Naive thymus-derived CD8-positive, alpha-beta T cell (primary cell): ENCODE data around the gene SORCS3. TPM values are rescaled to one million over a fixed set of nuclear protein-coding genes. Genes with fewer than 3 reads are reported as not detected.
A peak's percentile ranks its signal among the peaks of the same experiment; 100 is the strongest.

Source experiments
- ATAC-seq, 2 donors: fragments of 150-1000 bp; cut with Tn5 transposase in 1 of 2; sonication (Bioruptor Pico), chemical (Tn5 transposase) in 1 of 2; 1 replicate in 1 of 2; 2 replicates in 1 of 2; pipeline ENCODE4 v1.10.0; 2021; ENCODE audit warnings: mild to moderate bottlenecking in 2 of 2, moderate library complexity in 2 of 2
- POLR2A ChIA-PET: fragments of 350-600 bp; sonication (Branson Sonifier 250); formaldehyde crosslinking; loops from one replicate; lab custom pipeline; 2021; ENCODE audit warnings: antibody characterized with exemption; lab: Charles Lee
- DNase-seq, 10 donors: peaks; one replicate each; pipeline versions ENCODE4 v3.0.0 to v3.0.0-alpha.2; 2020 to 2022
- H3K27ac Mint-ChIP-seq, 10 donors: one replicate each; pipeline ENCODE4 v1.8.0; 2020 to 2022; ENCODE audit warnings: mild to moderate bottlenecking in 10 of 10, mixed read lengths in 10 of 10, moderate library complexity in 4 of 10, inconsistent platforms in 1 of 10
- H3K27me3 Mint-ChIP-seq, 5 donors: one replicate each; pipeline ENCODE4 v1.8.0; 2021 to 2022; ENCODE audit warnings: mixed read lengths in 5 of 5
- H3K36me3 Mint-ChIP-seq, 3 donors: one replicate each; pipeline ENCODE4 v1.8.0; 2020 to 2022; ENCODE audit warnings: mixed read lengths in 3 of 3, mild to moderate bottlenecking in 2 of 3, inconsistent platforms in 1 of 3
- H3K4me1 Mint-ChIP-seq, 4 donors: one replicate each; pipeline ENCODE4 v1.8.0; 2021 to 2022; ENCODE audit warnings: mixed read lengths in 4 of 4
- H3K4me3 Mint-ChIP-seq, 10 donors: one replicate each; pipeline ENCODE4 v1.8.0; 2020 to 2022; ENCODE audit warnings: mild to moderate bottlenecking in 10 of 10, mixed read lengths in 10 of 10, moderate library complexity in 6 of 10, inconsistent platforms in 1 of 10
- H3K9me3 Mint-ChIP-seq, 9 donors: one replicate each; pipeline ENCODE4 v1.8.0; 2020 to 2022; ENCODE audit warnings: mixed read lengths in 9 of 9, mild to moderate bottlenecking in 3 of 9, inconsistent platforms in 1 of 9, moderate library complexity in 1 of 9
- polyA plus RNA-seq, 3 donors: library from polyadenylated mRNA; unstranded; fragments of 300-500 nt; fragmentation: Illumina TruSeq; gene quantifications; one replicate each; pipeline ENCODE4 v1.2.3, GENCODE V29; 2021
- total RNA-seq, 8 experiments: library from RNA in 2 of 8; stranded (reverse) in 2 of 8; gene quantifications; one replicate each; pipeline ENCODE4 v1.2.3 and lab custom pipeline; 2021 to 2026

Gene SORCS3
- total and polyA plus RNA-seq, 5 experiments from 2014 or later = 0.15 to 0.19 TPM; not detected in 3

GRCh38 chr10:104774234-104774633 lies 133.1 kb downstream of the SORCS3 start:
- POLR2A ChIA-PET = no interaction called here
- Mint-ChIP-seq H3K27me3 (peaks cover 3 to 29% (median 19%) of the 10 kb centered on the region in 5 donors), H3K36me3 (no peaks in the 10 kb centered on the region), H3K9me3 (no peaks in the 10 kb centered on the region), H3K4me3 (no peak overlapping the region), H3K27ac (no peak overlapping the region), H3K4me1 (no peaks in the 10 kb centered on the region)
- DNase-seq (no peak), ATAC-seq (no peak)

GRCh38 chr10:104777086-104777799 lies 136.2 kb downstream of the SORCS3 start:
- Mint-ChIP-seq H3K4me3 (no peak overlapping the region), H3K27ac (peak overlapping the region in 1 of 10 donors; percentile 31), H3K27me3 (peaks cover 3 to 35% (median 12%) of the 10 kb centered on the region in 5 donors), H3K4me1 (peaks cover 0 to 2% (median 0%) of the 10 kb centered on the region in 4 donors), H3K36me3 (no peaks in the 10 kb centered on the region), H3K9me3 (no peaks in the 10 kb centered on the region)
- POLR2A ChIA-PET = no interaction called here
- DNase-seq (no peak), ATAC-seq (no peak)

- Mint-ChIP-seq H3K9me3 (no peaks in the 10 kb centered on the region), H3K36me3 (no peaks in the 10 kb centered on the region), H3K27me3 (peaks cover 3 to 23% (median 9%) of the 10 kb centered on the region in 5 donors), H3K4me3 (no peak overlapping the region), H3K4me1 (peaks cover 0 to 2% (median 0%) of the 10 kb centered on the region in 4 donors), H3K27ac (no peak overlapping the region)
- ATAC-seq = no peak
- POLR2A ChIA-PET = no interaction called here
- no peak for DNase-seq
These were observed 137.3 kb downstream of the SORCS3 start for GRCh38 chr10:104778371-104778770.

- no peak for DNase-seq
- POLR2A ChIA-PET = no interaction called here
- H3K36me3 Mint-ChIP-seq = no peaks in the 10 kb centered on the region
- H3K4me3 Mint-ChIP-seq = no peak overlapping the region
- H3K27me3 Mint-ChIP-seq = peaks cover 2 to 23% (median 7%) of the 10 kb centered on the region in 5 donors
- ATAC-seq = no peak
- no peak overlapping the region for H3K27ac Mint-ChIP-seq
- H3K4me1 Mint-ChIP-seq = peaks cover 0 to 2% (median 0%) of the 10 kb centered on the region in 4 donors
- no peaks in the 10 kb centered on the region for H3K9me3 Mint-ChIP-seq
These were observed 138.6 kb downstream of the SORCS3 start for GRCh38 chr10:104779701-104780100.

- POLR2A ChIA-PET = no interaction called here
- Mint-ChIP-seq H3K27ac (no peak overlapping the region), H3K4me1 (peaks cover 0 to 2% (median 0%) of the 10 kb centered on the region in 4 donors), H3K4me3 (no peak overlapping the region), H3K36me3 (no peaks in the 10 kb centered on the region), H3K9me3 (no peaks in the 10 kb centered on the region), H3K27me3 (peaks cover 2 to 23% (median 7%) of the 10 kb centered on the region in 5 donors)
- ATAC-seq (no peak), DNase-seq (no peak)
These were observed 139.1 kb downstream of the SORCS3 start for GRCh38 chr10:104780165-104780564.

GRCh38 chr10:104780946-104781595 lies 140.0 kb downstream of the SORCS3 start:
- DNase-seq (no peak), ATAC-seq (no peak)
- peaks cover 0 to 25% (median 4%) of the 10 kb centered on the region in 5 donors for H3K27me3 Mint-ChIP-seq
- peaks cover 0 to 5% (median 0%) of the 10 kb centered on the region in 3 donors for H3K36me3 Mint-ChIP-seq
- POLR2A ChIA-PET = no interaction called here
- no peak overlapping the region for H3K4me3 Mint-ChIP-seq
- H3K4me1 Mint-ChIP-seq = peaks cover 0 to 2% (median 0%) of the 10 kb centered on the region in 4 donors
- peaks cover 0 to 5% (median 0%) of the 10 kb centered on the region in 9 donors for H3K9me3 Mint-ChIP-seq
- no peak overlapping the region for H3K27ac Mint-ChIP-seq

GRCh38 chr10:104784452-104784851 lies 143.4 kb downstream of the SORCS3 start:
- Mint-ChIP-seq H3K36me3 (peaks cover 0 to 10% (median 0%) of the 10 kb centered on the region in 3 donors), H3K27ac (no peak overlapping the region), H3K9me3 (peaks cover 0 to 12% (median 0%) of the 10 kb centered on the region in 9 donors), H3K4me1 (peaks cover 0 to 2% (median 0%) of the 10 kb centered on the region in 4 donors), H3K4me3 (no peak overlapping the region), H3K27me3 (peaks cover 0 to 28% (median 1%) of the 10 kb centered on the region in 5 donors)
- POLR2A ChIA-PET = no interaction called here
- ATAC-seq (no peak), DNase-seq (no peak)

GRCh38 chr10:104791471-104791870 lies 150.4 kb downstream of the SORCS3 start:
- Mint-ChIP-seq H3K4me1 (peaks cover 0 to 5% (median 1%) of the 10 kb centered on the region in 4 donors), H3K27me3 (peaks cover 3 to 43% (median 8%) of the 10 kb centered on the region in 5 donors), H3K9me3 (peaks cover 0 to 10% (median 0%) of the 10 kb centered on the region in 9 donors), H3K36me3 (peaks cover 0 to 5% (median 0%) of the 10 kb centered on the region in 3 donors), H3K4me3 (no peak overlapping the region), H3K27ac (no peak overlapping the region)
- ATAC-seq (no peak), DNase-seq (no peak)
- POLR2A ChIA-PET = no interaction called here

- Mint-ChIP-seq H3K27ac (no peak overlapping the region), H3K9me3 (peaks cover 0 to 3% (median 0%) of the 10 kb centered on the region in 9 donors), H3K36me3 (no peaks in the 10 kb centered on the region), H3K27me3 (peaks cover 5 to 31% (median 8%) of the 10 kb centered on the region in 5 donors), H3K4me1 (peaks cover 0 to 3% (median 0%) of the 10 kb centered on the region in 4 donors), H3K4me3 (no peak overlapping the region)
- POLR2A ChIA-PET = no interaction called here
- DNase-seq = no peak
- no peak for ATAC-seq
These were observed 154.3 kb downstream of the SORCS3 start for GRCh38 chr10:104795411-104795810.

- H3K9me3 Mint-ChIP-seq = peaks cover 0 to 3% (median 0%) of the 10 kb centered on the region in 9 donors
- no peak for DNase-seq
- no peaks in the 10 kb centered on the region for H3K4me1 Mint-ChIP-seq
- no peak overlapping the region for H3K27ac Mint-ChIP-seq
- no peak for ATAC-seq
- no peak overlapping the region for H3K4me3 Mint-ChIP-seq
- POLR2A ChIA-PET = no interaction called here
- H3K27me3 Mint-ChIP-seq = peaks cover 5 to 31% (median 8%) of the 10 kb centered on the region in 5 donors
- no peaks in the 10 kb centered on the region for H3K36me3 Mint-ChIP-seq
These were observed 155.7 kb downstream of the SORCS3 start for GRCh38 chr10:104796823-104797222.

GRCh38 chr10:104802941-104803340 lies 161.9 kb downstream of the SORCS3 start:
- DNase-seq = no peak
- H3K27me3 Mint-ChIP-seq = peaks cover 5 to 28% (median 7%) of the 10 kb centered on the region in 5 donors

GRCh38 chr10:104804880-104805279 lies 163.8 kb downstream of the SORCS3 start:
- no peak for DNase-seq
- ATAC-seq = no peak
- Mint-ChIP-seq H3K9me3 (peaks cover 0 to 9% (median 0%) of the 10 kb centered on the region in 9 donors), H3K4me3 (no peak overlapping the region), H3K36me3 (no peaks in the 10 kb centered on the region), H3K4me1 (no peaks in the 10 kb centered on the region), H3K27me3 (peaks cover 6 to 36% (median 8%) of the 10 kb centered on the region in 5 donors), H3K27ac (no peak overlapping the region)
- POLR2A ChIA-PET = no interaction called here

More at GRCh38 chr10:104802941-104803340, 161.9 kb downstream of the SORCS3 start:
- no peak for ATAC-seq
- H3K4me1 Mint-ChIP-seq = no peaks in the 10 kb centered on the region
- H3K4me3 Mint-ChIP-seq = no peak overlapping the region
- no peak overlapping the region for H3K27ac Mint-ChIP-seq
- H3K36me3 Mint-ChIP-seq = no peaks in the 10 kb centered on the region
- H3K9me3 Mint-ChIP-seq = peaks cover 0 to 7% (median 0%) of the 10 kb centered on the region in 9 donors
- POLR2A ChIA-PET = no interaction called here

- H3K4me3 Mint-ChIP-seq = no peak overlapping the region
- H3K9me3 Mint-ChIP-seq = peaks cover 0 to 9% (median 0%) of the 10 kb centered on the region in 9 donors
- no peaks in the 10 kb centered on the region for H3K4me1 Mint-ChIP-seq
- no peak overlapping the region for H3K27ac Mint-ChIP-seq
- H3K36me3 Mint-ChIP-seq = no peaks in the 10 kb centered on the region
- DNase-seq (no peak), ATAC-seq (no peak)
- POLR2A ChIA-PET = no interaction called here
- H3K27me3 Mint-ChIP-seq = peaks cover 6 to 45% (median 8%) of the 10 kb centered on the region in 5 donors
These were observed 165.7 kb downstream of the SORCS3 start for GRCh38 chr10:104806801-104807200.
